GM12878 (cell line): ENCODE measurements around the gene AHNAK. TPM values are rescaled to one million over a fixed set of nuclear protein-coding genes. Genes with fewer than 3 reads are reported as not detected.

Experiments
- ATAC-seq: fragments of 200-7000 bp; cut with Tn5 transposase; 3 replicates; pipeline ENCODE4 v1.9.1; 2020; ENCODE audit warnings: mild to moderate bottlenecking, moderate library complexity
- BruUV-seq: library from RNA; stranded (reverse); fragments of 400-500 nt; replicated peaks from 2 replicates; lab custom pipeline; 2021; lab: Mats Ljungman, UMichigan
- CTCF ChIA-PET: fragments of 300-600 bp; sonication (Branson Sonifier 250); formaldehyde crosslinking; extraction: SDS; loops from one replicate; lab custom pipeline; 2021; ENCODE audit warnings: inconsistent platforms; lab: Yijun Ruan, JAX
- POLR2A ChIA-PET: fragments of 350-600 bp; formaldehyde crosslinking; extraction: SDS; loops from one replicate; lab custom pipeline; 2021; ENCODE audit warnings: inconsistent platforms; lab: Charles Lee
- RAD21 ChIA-PET: fragments of 300-600 bp; sonication (Branson Sonifier 250); formaldehyde crosslinking; loops from one replicate; lab custom pipeline; 2023; ENCODE audit warnings: antibody characterized with exemption; ENCODE audit not compliant: unreplicated experiment; lab: Charles Lee
- SMC1A ChIA-PET: fragments of 300-600 bp; sonication (Branson Sonifier 250); formaldehyde crosslinking; loops from one replicate; lab custom pipeline; 2023; ENCODE audit not compliant: unreplicated experiment, uncharacterized antibody; lab: Charles Lee
- DNase-seq: peaks from one replicate; pipeline ENCODE4 v3.0.0-alpha.2; 2011; ENCODE audit warnings: low read depth, low spot score
- FAIRE-seq: peaks from 3 replicates; lab custom pipeline; 2011; peaks lifted over from hg19 to GRCh38; lab: Jason Lieb, UNC
- H2AFZ ChIP-seq: 2 replicates; pipeline ENCODE4 v1.6.0; 2011; ENCODE audit warnings: low read depth, low read length, control low read depth; ENCODE audit not compliant: control insufficient read depth
- H3K27ac ChIP-seq: 2 replicates; pipeline ENCODE4 v1.5.1; 2011; ENCODE audit warnings: control low read depth; ENCODE audit not compliant: control insufficient read depth, insufficient read depth
- H3K27me3 ChIP-seq, 2 experiments: replicated peaks in 1 of 2; 2 replicates each; pipeline versions ENCODE4 v1.6.0 to v1.6.1; 2011; ENCODE audit warnings: low read length in 1 of 2; ENCODE audit not compliant: control insufficient read depth in 2 of 2, insufficient read depth in 2 of 2
- H3K36me3 ChIP-seq, 2 experiments: 2 replicates each; pipeline ENCODE4 v1.5.1; 2011; ENCODE audit warnings: low read length in 1 of 2; ENCODE audit not compliant: control insufficient read depth in 2 of 2, insufficient read depth in 2 of 2
- H3K4me1 ChIP-seq: 2 replicates; pipeline ENCODE4 v1.6.1; 2011; ENCODE audit warnings: mild to moderate bottlenecking, low read length, moderate library complexity, mixed read lengths; ENCODE audit not compliant: control insufficient read depth, insufficient read depth
- H3K4me2 ChIP-seq: 2 replicates; pipeline ENCODE4 v1.6.0; 2011; ENCODE audit warnings: control low read depth; ENCODE audit not compliant: control insufficient read depth, insufficient read depth
- H3K4me3 ChIP-seq: fragments of 200-600 bp; sonication (generic); 2 replicates; pipeline ENCODE4 v1.5.1; 2016
- H3K79me2 ChIP-seq: 2 replicates; pipeline ENCODE4 v1.6.0; 2011; ENCODE audit warnings: low read length; ENCODE audit not compliant: control insufficient read depth, insufficient read depth
- H3K9ac ChIP-seq: 2 replicates; pipeline ENCODE4 v1.8.0; 2011; ENCODE audit warnings: low read length, control low read depth, mixed read lengths; ENCODE audit not compliant: control insufficient read depth, insufficient read depth
- H3K9me3 ChIP-seq: replicated peaks from 3 replicates; pipeline ENCODE4 v1.5.1; 2011; ENCODE audit warnings: mild to moderate bottlenecking, low read length; ENCODE audit not compliant: control insufficient read depth, insufficient read depth
- H4K20me1 ChIP-seq: 2 replicates; pipeline ENCODE4 v1.6.0; 2011; ENCODE audit not compliant: control insufficient read depth, insufficient read depth
- BHLHE40 ChIP-seq, 2 experiments: fragments of 450-650 bp in 1 of 2; IDR thresholded peaks; 2 replicates each; pipeline ENCODE4 v1.6.1; 2011 to 2017; ENCODE audit warnings: low read depth in 2 of 2, borderline replicate concordance in 1 of 2, improper control_type of control experiment in 1 of 2, low read length in 1 of 2, mild to moderate bottlenecking in 1 of 2
- DPF2 ChIP-seq: fragments of 450-650 bp; IDR thresholded peaks from 2 replicates; pipeline ENCODE4 v1.6.1; 2017; ENCODE audit warnings: mild to moderate bottlenecking
- IKZF1 ChIP-seq: fragments of 450-650 bp; conservative IDR thresholded peaks from 2 replicates; pipeline ENCODE4 v1.6.1; 2017; ENCODE audit warnings: antibody characterized with exemption, mild to moderate bottlenecking
- MEF2A ChIP-seq: IDR thresholded peaks from 2 replicates; pipeline ENCODE4 v1.6.1; 2011; ENCODE audit warnings: low read depth, mild to moderate bottlenecking, low read length, moderate library complexity; ENCODE audit not compliant: insufficient read depth
- NR2C1 ChIP-seq: fragments of 450-650 bp; IDR thresholded peaks from 2 replicates; pipeline ENCODE4 v1.6.1; 2017; ENCODE audit warnings: antibody characterized with exemption, mild to moderate bottlenecking, moderate library complexity
- SRF ChIP-seq, 2 experiments: IDR thresholded peaks; 2 replicates each; pipeline ENCODE4 v1.6.1; 2011; ENCODE audit warnings: low read depth in 2 of 2, low read length in 2 of 2, mild to moderate bottlenecking in 1 of 2, moderate library complexity in 1 of 2
- WRNIP1 ChIP-seq: IDR thresholded peaks from 2 replicates; pipeline ENCODE4 v1.6.1; 2011; ENCODE audit warnings: low read depth, low read length, improper control_type of control experiment, borderline replicate concordance
- ZBED1 ChIP-seq: IDR thresholded peaks from 2 replicates; pipeline ENCODE4 v1.6.1; 2016; ENCODE audit warnings: borderline replicate concordance
- ZNF217 ChIP-seq: fragments of 450-650 bp; IDR thresholded peaks from 2 replicates; pipeline ENCODE4 v1.6.1; 2017; ENCODE audit warnings: antibody characterized with exemption, mild to moderate bottlenecking
- WGBS: methylation state at CpG from one replicate; pipeline ENCODE4 v1.1.6; 2016; ENCODE audit warnings: low lambda C conversion rate; ENCODE audit not compliant: insufficient replicate concordance, insufficient coverage; ENCODE audit errors: missing lambda C conversion rate; 5-methylcytosine and 5-hydroxymethylcytosine counted together
- in situ Hi-C: fragments of 300-500 bp; cut with MboI; formaldehyde crosslinking; loops from 9 replicates; pipeline ENCODE4 v1.14.3; 2018; ENCODE audit warnings: mixed read lengths
- intact Hi-C: fragments of 100-400 bp; cut with micrococcal nuclease; formaldehyde crosslinking; loops from one replicate; pipeline ENCODE4 v1.14.2; 2022; ENCODE audit not compliant: unreplicated experiment
- polyA plus RNA-seq, 11 experiments: library from polyadenylated mRNA; depleted of rRNA in 4 of 11; unstranded in 6 of 11; stranded (reverse) in 5 of 11; fragments of >200 nt; fragmentation: Nextera tagmentation in 4 of 11; fragmentation: Illumina TruSeq in 1 of 11; extraction: Ambion mirVana in 4 of 11; extraction: Trizol in 1 of 11; gene quantifications; 1 replicate in 1 of 11; 2 replicates in 10 of 11; pipeline versions ENCODE4 v1.2.1 to v1.2.3, GENCODE V29; 2011 to 2016; ENCODE audit warnings: inconsistent platforms in 2 of 11, missing spikeins in 2 of 11, low read depth in 1 of 11
- total RNA-seq, 4 experiments: library from RNA; depleted of rRNA in 3 of 4; stranded (reverse); fragments of >200 nt in 3 of 4; fragmentation: Illumina TruSeq in 1 of 4; extraction: Trizol in 1 of 4; gene quantifications; 2 replicates each; pipeline versions ENCODE4 v1.2.1 to v1.2.3, GENCODE V29; 2013 to 2021
- TF ChIP-seq, protein P1 (sequence below): fragments of 150-350 bp; IDR thresholded peaks from 2 replicates; pipeline ENCODE4 v1.6.1; 2016; ENCODE audit warnings: low read depth, low read length
- TF ChIP-seq, protein P2 (sequence below): fragments of 450-650 bp; IDR thresholded peaks from 2 replicates; pipeline ENCODE4 v1.6.1; 2016; ENCODE audit warnings: mild to moderate bottlenecking
- TF ChIP-seq, protein P3 (sequence below): IDR thresholded peaks from 2 replicates; pipeline ENCODE4 v1.6.1; 2012; ENCODE audit warnings: low read length, inconsistent platforms
- TF ChIP-seq, protein P4 (sequence below): IDR thresholded peaks from 2 replicates; pipeline ENCODE4 v1.6.1; 2011; ENCODE audit warnings: borderline replicate concordance, low read depth, mild to moderate bottlenecking, moderate library complexity, low read length; ENCODE audit not compliant: insufficient read depth, poor library complexity, severe bottlenecking
- TF ChIP-seq, protein P5 (sequence below): IDR thresholded peaks from 2 replicates; pipeline ENCODE4 v1.6.1; 2011; ENCODE audit warnings: low read depth, low read length, improper control_type of control experiment, borderline replicate concordance

Gene AHNAK
- total and polyA plus RNA-seq, 10 of the 15 experiments (the other 5 are each of a cell fraction or from before 2014, with no cell fraction given) = 0.76 to 90.3 (median 19.4) TPM

DNA sequence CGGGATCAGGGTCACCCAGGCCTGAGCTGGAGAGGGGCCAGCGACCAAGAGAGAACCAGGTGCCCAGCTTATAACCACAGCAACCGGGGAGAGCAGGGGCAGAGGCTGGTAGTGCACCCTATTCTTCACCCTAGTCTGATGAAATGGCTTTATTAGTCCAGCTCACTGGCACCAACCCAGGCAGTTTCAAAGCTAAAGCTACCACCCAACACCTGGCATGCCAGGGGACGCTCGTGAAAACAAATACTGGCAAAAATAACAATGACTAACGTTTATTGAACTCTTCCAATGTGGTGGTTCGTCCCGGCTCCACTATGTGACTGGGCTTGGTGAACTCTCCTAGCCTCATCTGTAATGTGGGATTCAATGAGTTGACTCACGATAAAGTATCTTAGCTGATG, 97.2 kb downstream of the AHNAK start (continued):
- TF ChIP-seq, protein P1, sequence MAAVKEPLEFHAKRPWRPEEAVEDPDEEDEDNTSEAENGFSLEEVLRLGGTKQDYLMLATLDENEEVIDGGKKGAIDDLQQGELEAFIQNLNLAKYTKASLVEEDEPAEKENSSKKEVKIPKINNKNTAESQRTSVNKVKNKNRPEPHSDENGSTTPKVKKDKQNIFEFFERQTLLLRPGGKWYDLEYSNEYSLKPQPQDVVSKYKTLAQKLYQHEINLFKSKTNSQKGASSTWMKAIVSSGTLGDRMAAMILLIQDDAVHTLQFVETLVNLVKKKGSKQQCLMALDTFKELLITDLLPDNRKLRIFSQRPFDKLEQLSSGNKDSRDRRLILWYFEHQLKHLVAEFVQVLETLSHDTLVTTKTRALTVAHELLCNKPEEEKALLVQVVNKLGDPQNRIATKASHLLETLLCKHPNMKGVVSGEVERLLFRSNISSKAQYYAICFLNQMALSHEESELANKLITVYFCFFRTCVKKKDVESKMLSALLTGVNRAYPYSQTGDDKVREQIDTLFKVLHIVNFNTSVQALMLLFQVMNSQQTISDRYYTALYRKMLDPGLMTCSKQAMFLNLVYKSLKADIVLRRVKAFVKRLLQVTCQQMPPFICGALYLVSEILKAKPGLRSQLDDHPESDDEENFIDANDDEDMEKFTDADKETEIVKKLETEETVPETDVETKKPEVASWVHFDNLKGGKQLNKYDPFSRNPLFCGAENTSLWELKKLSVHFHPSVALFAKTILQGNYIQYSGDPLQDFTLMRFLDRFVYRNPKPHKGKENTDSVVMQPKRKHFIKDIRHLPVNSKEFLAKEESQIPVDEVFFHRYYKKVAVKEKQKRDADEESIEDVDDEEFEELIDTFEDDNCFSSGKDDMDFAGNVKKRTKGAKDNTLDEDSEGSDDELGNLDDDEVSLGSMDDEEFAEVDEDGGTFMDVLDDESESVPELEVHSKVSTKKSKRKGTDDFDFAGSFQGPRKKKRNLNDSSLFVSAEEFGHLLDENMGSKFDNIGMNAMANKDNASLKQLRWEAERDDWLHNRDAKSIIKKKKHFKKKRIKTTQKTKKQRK = no peak

DNA sequence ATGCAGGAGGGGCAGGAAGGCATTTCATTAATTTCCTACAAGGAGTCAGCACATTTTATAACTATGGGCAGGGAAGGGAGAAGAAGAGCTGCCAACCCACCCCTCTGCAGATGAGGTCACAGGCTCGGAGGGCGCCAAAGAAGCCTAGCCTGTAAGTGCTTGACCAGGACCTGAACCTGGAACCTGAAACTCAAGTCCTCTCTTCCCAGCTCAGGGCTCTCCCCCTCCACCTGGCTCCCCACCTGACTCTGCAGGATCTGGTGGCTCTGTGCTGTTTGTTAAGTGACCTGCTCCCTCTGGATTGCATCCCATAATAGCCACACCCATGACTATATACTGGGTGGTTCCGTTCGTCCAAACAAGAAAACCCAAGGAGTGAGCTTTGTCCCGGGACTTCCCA, 100.5 kb downstream of the AHNAK start:
- no peak overlapping the region for H2AFZ ChIP-seq
- ChIA-PET CTCF (interaction anchor here (1.2 to 2.5 kb wide), 2 partner anchors 97 to 114 kb away, joined by 3 to 17 read pairs; no protein-coding TSS in a partner anchor), RAD21 (no interaction called here), POLR2A (interaction anchor here (0.5 kb wide), 2 partner anchors 15 to 58 kb away, joined by 4 to 5 read pairs; no protein-coding TSS in a partner anchor), SMC1A (interaction anchor here (0.7 to 1.0 kb wide), 2 partner anchors 15 to 18 kb away, joined by 3 to 4 read pairs; no protein-coding TSS in a partner anchor)
- ATAC-seq (no peak), FAIRE-seq (no peak), DNase-seq (no peak)
- in situ Hi-C loops (no loop called here), intact Hi-C loops (no loop called here)
- H3K4me3 ChIP-seq = no peak overlapping the region
- no peaks in the 10 kb centered on the region for H3K79me2 ChIP-seq
- no peaks in the 10 kb centered on the region for H3K36me3 ChIP-seq
- no peaks in the 10 kb centered on the region for H3K9me3 ChIP-seq
- BruUV-seq = no TSS peak
- WGBS = 71% methylated on average over 5 of the region's 5 CpGs
- no peak overlapping the region for H3K4me2 ChIP-seq
- no peak overlapping the region for H3K27ac ChIP-seq
- no peak for TF ChIP-seq ZNF217
- no peak for TF ChIP-seq NR2C1
- TF ChIP-seq WRNIP1 = no peak
- no peak for TF ChIP-seq MEF2A
- TF ChIP-seq, protein P2, sequence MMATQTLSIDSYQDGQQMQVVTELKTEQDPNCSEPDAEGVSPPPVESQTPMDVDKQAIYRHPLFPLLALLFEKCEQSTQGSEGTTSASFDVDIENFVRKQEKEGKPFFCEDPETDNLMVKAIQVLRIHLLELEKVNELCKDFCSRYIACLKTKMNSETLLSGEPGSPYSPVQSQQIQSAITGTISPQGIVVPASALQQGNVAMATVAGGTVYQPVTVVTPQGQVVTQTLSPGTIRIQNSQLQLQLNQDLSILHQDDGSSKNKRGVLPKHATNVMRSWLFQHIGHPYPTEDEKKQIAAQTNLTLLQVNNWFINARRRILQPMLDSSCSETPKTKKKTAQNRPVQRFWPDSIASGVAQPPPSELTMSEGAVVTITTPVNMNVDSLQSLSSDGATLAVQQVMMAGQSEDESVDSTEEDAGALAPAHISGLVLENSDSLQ = no peak
- TF ChIP-seq DPF2 = no peak
- TF ChIP-seq, protein P3, sequence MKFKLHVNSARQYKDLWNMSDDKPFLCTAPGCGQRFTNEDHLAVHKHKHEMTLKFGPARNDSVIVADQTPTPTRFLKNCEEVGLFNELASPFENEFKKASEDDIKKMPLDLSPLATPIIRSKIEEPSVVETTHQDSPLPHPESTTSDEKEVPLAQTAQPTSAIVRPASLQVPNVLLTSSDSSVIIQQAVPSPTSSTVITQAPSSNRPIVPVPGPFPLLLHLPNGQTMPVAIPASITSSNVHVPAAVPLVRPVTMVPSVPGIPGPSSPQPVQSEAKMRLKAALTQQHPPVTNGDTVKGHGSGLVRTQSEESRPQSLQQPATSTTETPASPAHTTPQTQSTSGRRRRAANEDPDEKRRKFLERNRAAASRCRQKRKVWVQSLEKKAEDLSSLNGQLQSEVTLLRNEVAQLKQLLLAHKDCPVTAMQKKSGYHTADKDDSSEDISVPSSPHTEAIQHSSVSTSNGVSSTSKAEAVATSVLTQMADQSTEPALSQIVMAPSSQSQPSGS = no peak
- TF ChIP-seq ZBED1 = no peak
- TF ChIP-seq, protein P4, sequence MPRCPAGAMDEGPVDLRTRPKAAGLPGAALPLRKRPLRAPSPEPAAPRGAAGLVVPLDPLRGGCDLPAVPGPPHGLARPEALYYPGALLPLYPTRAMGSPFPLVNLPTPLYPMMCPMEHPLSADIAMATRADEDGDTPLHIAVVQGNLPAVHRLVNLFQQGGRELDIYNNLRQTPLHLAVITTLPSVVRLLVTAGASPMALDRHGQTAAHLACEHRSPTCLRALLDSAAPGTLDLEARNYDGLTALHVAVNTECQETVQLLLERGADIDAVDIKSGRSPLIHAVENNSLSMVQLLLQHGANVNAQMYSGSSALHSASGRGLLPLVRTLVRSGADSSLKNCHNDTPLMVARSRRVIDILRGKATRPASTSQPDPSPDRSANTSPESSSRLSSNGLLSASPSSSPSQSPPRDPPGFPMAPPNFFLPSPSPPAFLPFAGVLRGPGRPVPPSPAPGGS = no peak
- TF ChIP-seq IKZF1 = no peak
- TF ChIP-seq SRF (IDR thresholded peaks at IDR 0.05; ENCODE audit: low read depth in 2 of 2, low read length in 2 of 2) = no peak
- TF ChIP-seq BHLHE40 (IDR thresholded peaks at IDR 0.05; ENCODE audit: borderline replicate concordance in 1 of 2, low read depth in 2 of 2, low read length in 1 of 2) = no peak
- TF ChIP-seq, protein P5, sequence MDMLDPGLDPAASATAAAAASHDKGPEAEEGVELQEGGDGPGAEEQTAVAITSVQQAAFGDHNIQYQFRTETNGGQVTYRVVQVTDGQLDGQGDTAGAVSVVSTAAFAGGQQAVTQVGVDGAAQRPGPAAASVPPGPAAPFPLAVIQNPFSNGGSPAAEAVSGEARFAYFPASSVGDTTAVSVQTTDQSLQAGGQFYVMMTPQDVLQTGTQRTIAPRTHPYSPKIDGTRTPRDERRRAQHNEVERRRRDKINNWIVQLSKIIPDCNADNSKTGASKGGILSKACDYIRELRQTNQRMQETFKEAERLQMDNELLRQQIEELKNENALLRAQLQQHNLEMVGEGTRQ = no peak
- H4K20me1 ChIP-seq = no peaks in the 10 kb centered on the region
- no peak overlapping the region for H3K9ac ChIP-seq
- no peaks in the 10 kb centered on the region for H3K4me1 ChIP-seq
- peaks cover 0 to 3% of the 10 kb centered on the region in 2 experiments; a peak in 1 of 4 replicates for H3K27me3 ChIP-seq
